WTC11 (cell line): Measurements from ENCODE around the gene OR2A7. TPM values are rescaled to one million over a fixed set of nuclear protein-coding genes. Genes with fewer than 3 reads are reported as not detected.
"Not testable (repeated sequence)": the region's sequence is repeated elsewhere in the genome, so short reads cannot be mapped to it uniquely, and the experiment has no call there.

Source experiments
- ATAC-seq: fragments of 200-7000 bp; cut with Tn5 transposase; 2 replicates; pipeline ENCODE4 v1.10.0; 2021; ENCODE audit warnings: mild to moderate bottlenecking, moderate library complexity
- Bru-seq: library from RNA; stranded (reverse); fragments of 400-500 nt; gene quantifications from one replicate; lab custom pipeline; 2021; lab: Mats Ljungman, UMichigan
- CTCF ChIA-PET: fragments of 300-600 bp; sonication (Branson Sonifier 250); formaldehyde crosslinking; loops from one replicate; lab custom pipeline; 2021; ENCODE audit warnings: antibody characterized with exemption; lab: Charles Lee
- POLR2A ChIA-PET: fragments of 350-600 bp; sonication (Branson Sonifier 250); formaldehyde crosslinking; loops from one replicate; lab custom pipeline; 2021; ENCODE audit warnings: antibody characterized with exemption; lab: Charles Lee
- DNase-seq: peaks from one replicate; pipeline ENCODE4 v3.0.0; 2021; ENCODE audit warnings: low spot score
- H3K27ac Mint-ChIP-seq: 2 replicates; pipeline ENCODE4 v1.8.0; 2021; ENCODE audit warnings: mixed read lengths
- H3K27me3 Mint-ChIP-seq: 2 replicates; pipeline ENCODE4 v1.8.0; 2021; ENCODE audit warnings: low read depth, mild to moderate bottlenecking, moderate library complexity, mixed read lengths
- H3K36me3 Mint-ChIP-seq: 2 replicates; pipeline ENCODE4 v1.8.0; 2021; ENCODE audit warnings: mixed read lengths
- H3K4me1 Mint-ChIP-seq: 2 replicates; pipeline ENCODE4 v1.8.0; 2022; ENCODE audit warnings: mixed read lengths
- H3K4me3 Mint-ChIP-seq: 2 replicates; pipeline ENCODE4 v1.8.0; 2021; ENCODE audit warnings: mild to moderate bottlenecking, moderate library complexity, mixed read lengths
- H3K9me3 Mint-ChIP-seq: 2 replicates; pipeline ENCODE4 v1.8.0; 2021; ENCODE audit warnings: mixed read lengths
- long read RNA-seq, 3 experiments: library from RNA in 1 of 3; library from capped mRNA in 1 of 3; library from polyadenylated mRNA in 1 of 3; unstranded in 2 of 3; stranded (forward) in 1 of 3; transcript quantifications; one replicate each; pipeline ENCODE4 v2.0.0, GENCODE V29; 2021
- total RNA-seq: library from RNA; stranded (reverse); gene quantifications from 3 replicates; pipeline ENCODE4 v1.2.3, GENCODE V29; 2021

The OR2A7 gene, protein sequence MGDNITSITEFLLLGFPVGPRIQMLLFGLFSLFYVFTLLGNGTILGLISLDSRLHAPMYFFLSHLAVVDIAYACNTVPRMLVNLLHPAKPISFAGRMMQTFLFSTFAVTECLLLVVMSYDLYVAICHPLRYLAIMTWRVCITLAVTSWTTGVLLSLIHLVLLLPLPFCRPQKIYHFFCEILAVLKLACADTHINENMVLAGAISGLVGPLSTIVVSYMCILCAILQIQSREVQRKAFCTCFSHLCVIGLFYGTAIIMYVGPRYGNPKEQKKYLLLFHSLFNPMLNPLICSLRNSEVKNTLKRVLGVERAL
- total RNA-seq (6.3 to 9.9 TPM (median 9.4 TPM) in 3 replicates), Bru-seq, nascent RNA (percentile 68 among the genes with signal in this experiment)
- long read RNA-seq, experiment 1, partial matches to known transcripts, result 0 of 2 reads
- long read RNA-seq, experiment 1, other reads (novel, unspliced or antisense), result 2 of 2 reads
- long read RNA-seq, experiment 2, result 0 reads
- long read RNA-seq, experiment 3, result 0 reads

DNA sequence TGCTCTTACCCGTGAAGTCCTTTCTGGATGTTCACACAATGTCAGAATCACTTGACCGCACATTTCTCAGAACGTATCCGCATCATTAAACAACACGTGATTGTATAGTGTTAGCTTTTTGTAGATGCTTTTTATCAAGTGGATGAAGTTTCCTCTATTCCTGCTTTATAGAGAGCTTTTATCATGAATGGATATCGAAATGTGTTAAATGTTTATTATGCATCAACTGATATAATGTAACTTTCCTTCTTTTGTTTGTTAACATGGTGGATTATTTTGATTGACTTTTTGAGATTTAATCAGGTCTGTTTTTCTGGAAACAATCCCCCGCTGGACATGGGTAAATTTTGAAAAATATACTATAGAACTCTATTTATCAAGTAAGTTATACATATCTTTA, at the start of gene OR2A7:
Gene OR2A7, minus strand, starts transcription at position 101 of the 400 bp plus-strand sequence. CDS start 5,164 bp downstream, outside the sequence.
- H3K36me3 Mint-ChIP-seq, H3K27ac Mint-ChIP-seq, H3K9me3 Mint-ChIP-seq, DNase-seq, CTCF ChIA-PET, POLR2A ChIA-PET, H3K27me3 Mint-ChIP-seq, ATAC-seq, H3K4me3 Mint-ChIP-seq, H3K4me1 Mint-ChIP-seq: not testable (repeated sequence)

DNA sequence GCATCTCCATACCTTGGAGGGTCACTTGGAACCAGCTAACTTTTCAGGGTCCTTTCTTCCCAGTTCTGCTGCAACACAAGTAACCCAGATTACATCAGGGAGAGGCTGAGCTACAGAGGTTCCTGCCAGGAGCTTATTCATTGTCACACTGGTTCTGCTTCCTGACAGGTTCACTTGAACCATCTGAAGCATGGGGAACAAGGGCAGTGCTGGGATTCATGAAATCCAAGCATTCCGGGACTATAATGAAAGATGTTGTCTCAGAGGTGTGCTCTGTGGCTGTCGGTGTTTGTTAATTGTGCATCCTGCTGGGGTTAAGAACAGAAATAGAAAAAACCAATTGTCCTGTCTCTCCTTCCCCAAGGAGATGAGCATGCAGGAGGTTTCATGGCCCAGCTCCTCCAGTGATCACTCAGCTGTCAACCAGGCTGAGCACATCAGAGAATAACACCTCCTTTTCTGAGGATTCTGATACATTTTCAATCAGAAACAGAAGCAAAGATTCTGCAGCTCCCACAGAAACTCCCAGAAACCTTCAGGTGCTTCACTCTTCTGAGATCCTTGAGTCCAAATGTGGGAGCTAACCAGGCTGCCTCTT, 47.4 kb upstream of the OR2A7 start, which contains the start of gene OR2A1:
Gene OR2A1, plus strand, starts transcription at position 548 of the 598 bp plus-strand sequence. CDS start 5,706 bp downstream, outside the sequence.
- H3K4me3 Mint-ChIP-seq, DNase-seq, H3K4me1 Mint-ChIP-seq, H3K36me3 Mint-ChIP-seq, POLR2A ChIA-PET, H3K9me3 Mint-ChIP-seq, CTCF ChIA-PET, H3K27me3 Mint-ChIP-seq, H3K27ac Mint-ChIP-seq: not testable (repeated sequence)
- peak; percentile 59 for ATAC-seq

DNA sequence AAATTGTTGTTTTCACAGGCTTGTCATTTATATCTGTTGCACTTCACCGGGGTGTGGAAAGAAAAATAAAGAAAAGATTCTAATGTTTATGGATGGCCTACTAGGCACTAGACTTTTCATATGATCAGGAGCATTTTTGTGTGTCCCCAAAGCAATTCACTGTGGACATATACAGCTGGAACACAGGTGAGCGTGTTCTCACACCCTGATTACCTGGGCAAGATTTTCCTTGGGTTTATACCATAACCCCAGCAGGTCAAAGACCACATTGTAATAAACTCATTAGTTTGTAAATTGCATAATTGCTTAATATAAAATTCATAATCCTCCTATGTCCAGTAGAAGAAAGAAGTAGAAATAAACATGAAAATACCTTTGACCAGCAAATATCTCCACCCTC, 46.6 kb upstream of the OR2A7 start:
- ATAC-seq, H3K9me3 Mint-ChIP-seq, POLR2A ChIA-PET, H3K4me1 Mint-ChIP-seq, DNase-seq, CTCF ChIA-PET, H3K4me3 Mint-ChIP-seq, H3K36me3 Mint-ChIP-seq, H3K27me3 Mint-ChIP-seq, H3K27ac Mint-ChIP-seq: not testable (repeated sequence)

DNA sequence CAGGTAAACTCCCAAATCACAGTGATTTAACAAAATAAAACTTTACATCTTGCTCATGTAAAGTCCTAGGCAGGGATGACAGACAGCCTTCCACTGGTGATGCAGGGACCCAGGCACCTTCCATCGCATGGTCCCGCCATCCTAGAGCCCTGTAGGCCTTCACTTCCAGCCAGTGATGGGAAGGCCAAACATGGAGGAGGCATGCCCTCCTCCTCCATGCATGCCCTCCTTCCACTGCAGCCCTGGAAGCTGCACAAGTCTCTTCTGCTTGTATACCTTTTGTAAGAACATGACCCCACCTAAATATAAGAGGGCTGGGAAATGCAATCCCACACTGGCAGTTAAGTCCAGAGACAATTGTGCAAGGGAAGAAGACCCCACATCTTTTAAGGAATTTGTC, 45.1 kb upstream of the OR2A7 start:
- H3K27ac Mint-ChIP-seq, H3K4me1 Mint-ChIP-seq, H3K27me3 Mint-ChIP-seq, H3K36me3 Mint-ChIP-seq, H3K4me3 Mint-ChIP-seq, CTCF ChIA-PET, POLR2A ChIA-PET, H3K9me3 Mint-ChIP-seq, DNase-seq: not testable (repeated sequence)
- peak; percentile 82 for ATAC-seq

DNA sequence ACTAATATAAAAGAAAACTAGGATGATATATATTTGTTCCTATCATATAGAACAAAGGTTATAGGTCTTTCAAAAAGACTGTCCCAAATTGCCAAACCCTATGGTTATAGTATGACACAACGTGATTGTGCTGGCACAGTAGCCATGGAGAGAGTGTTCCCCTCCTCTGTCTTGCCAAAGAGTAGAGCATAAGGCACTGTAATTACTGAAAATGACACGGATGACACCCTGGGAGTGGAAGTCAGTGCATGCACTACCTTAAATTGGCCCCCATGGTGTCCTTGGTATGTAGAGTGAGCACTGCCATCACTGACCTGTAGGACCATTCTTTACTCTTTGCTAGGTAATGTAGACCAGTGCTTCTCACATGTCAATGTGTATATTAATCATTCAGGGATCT, 40.6 kb upstream of the OR2A7 start:
- POLR2A ChIA-PET, H3K36me3 Mint-ChIP-seq, H3K4me3 Mint-ChIP-seq, DNase-seq, H3K9me3 Mint-ChIP-seq, H3K4me1 Mint-ChIP-seq, H3K27ac Mint-ChIP-seq, CTCF ChIA-PET, H3K27me3 Mint-ChIP-seq: not testable (repeated sequence)
- ATAC-seq, result peak; percentile 24

DNA sequence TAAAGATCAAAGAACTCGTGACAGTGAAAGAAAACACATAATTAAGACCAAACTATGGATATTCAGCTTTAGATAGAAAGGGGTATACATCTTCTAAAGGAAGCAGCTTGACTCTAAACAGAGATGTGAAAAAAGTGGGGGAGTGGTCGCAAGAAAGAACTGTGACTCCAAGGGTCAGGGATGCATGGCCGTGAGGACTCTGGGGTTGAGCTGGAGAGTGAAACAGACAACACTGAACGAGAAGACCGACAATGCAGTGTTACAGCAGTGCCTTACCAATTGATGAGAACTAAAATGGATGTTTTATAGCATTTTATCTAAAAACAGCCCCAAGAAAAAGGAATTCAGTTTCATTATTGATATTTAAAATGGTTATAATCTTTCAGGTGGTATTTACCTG, 39.0 kb upstream of the OR2A7 start:
- POLR2A ChIA-PET, CTCF ChIA-PET, H3K9me3 Mint-ChIP-seq, H3K27ac Mint-ChIP-seq, H3K4me3 Mint-ChIP-seq, H3K27me3 Mint-ChIP-seq, DNase-seq, H3K36me3 Mint-ChIP-seq, H3K4me1 Mint-ChIP-seq: not testable (repeated sequence)
- peak; percentile 69 for ATAC-seq

DNA sequence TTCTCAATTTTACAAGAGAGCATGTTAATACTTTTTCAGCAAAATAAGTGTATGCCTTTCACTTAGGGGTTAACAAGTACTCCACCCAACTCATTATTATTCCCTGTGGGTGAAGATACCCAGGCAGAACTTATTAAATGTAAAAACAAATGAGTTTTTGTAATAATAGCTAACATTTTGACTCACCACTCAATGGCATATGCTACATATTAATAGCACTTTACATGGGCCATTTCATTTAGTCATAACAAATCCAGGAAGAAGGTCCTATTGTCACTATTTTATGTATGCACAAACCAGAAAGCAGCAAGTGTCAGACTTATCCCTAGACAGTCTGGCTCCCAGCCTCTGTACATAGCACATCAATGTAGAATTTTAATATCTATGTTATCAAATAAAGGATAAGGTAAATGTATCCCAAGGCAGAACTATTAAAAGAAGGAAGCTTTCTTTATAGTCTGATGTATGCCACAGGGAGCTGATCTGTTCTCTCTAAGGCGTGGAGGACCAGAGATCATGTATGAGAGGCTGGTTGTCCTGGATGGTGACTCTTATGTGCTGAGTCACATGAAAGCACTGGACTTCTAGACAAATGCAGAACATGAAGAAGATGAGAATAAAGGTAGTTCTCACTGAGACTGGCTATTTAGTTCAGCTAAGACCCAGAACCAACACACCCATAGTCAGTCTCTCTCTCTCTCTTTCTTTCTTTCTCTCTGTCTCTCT, 38.1 kb upstream of the OR2A7 start:
- H3K36me3 Mint-ChIP-seq, H3K27me3 Mint-ChIP-seq, H3K4me3 Mint-ChIP-seq, ATAC-seq, POLR2A ChIA-PET, DNase-seq, CTCF ChIA-PET, H3K4me1 Mint-ChIP-seq, H3K9me3 Mint-ChIP-seq: not testable (repeated sequence)
- peak overlapping the region; percentile 44; the same call in 1 of the 2 replicates for H3K27ac Mint-ChIP-seq

DNA sequence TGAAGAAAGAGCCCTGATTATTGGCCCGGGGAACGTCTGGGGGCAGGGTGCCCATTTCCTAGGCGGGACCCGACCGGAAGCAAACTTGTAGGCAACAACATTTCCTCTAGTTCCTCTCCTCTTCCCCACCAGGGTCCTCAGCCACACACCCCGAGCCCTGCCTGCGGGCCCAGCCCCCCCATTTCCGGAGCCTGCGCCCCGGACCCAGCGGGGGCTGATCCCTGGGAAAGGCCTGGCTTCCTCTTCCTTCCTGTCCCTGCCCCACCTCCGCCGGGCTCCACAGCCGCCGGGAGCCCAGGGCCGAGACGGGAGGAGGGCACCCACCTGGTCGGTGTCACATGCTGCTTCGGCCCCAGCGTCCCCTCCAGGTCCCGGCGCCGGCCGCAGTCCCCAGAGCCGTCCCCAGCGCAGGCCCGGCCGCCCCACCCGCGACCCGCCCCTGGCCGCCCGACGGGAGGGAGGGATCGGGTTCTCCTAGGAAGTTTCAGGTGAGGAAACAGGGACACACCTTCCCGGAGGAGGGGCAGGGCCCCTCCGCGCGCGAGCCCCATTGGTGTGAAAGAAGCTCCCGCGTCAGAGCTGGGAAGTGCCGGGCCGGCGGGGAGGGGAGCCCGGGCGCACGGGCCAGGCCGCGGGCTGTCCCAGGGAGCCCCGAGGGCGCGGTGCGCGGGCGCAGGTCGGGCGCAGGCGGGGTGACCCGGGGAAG, 29.4 kb upstream of the OR2A7 start:
- H3K27ac Mint-ChIP-seq, H3K9me3 Mint-ChIP-seq, H3K27me3 Mint-ChIP-seq, H3K4me3 Mint-ChIP-seq, DNase-seq, POLR2A ChIA-PET, H3K36me3 Mint-ChIP-seq, CTCF ChIA-PET, H3K4me1 Mint-ChIP-seq: not testable (repeated sequence)
- ATAC-seq, result peak; percentile 85

DNA sequence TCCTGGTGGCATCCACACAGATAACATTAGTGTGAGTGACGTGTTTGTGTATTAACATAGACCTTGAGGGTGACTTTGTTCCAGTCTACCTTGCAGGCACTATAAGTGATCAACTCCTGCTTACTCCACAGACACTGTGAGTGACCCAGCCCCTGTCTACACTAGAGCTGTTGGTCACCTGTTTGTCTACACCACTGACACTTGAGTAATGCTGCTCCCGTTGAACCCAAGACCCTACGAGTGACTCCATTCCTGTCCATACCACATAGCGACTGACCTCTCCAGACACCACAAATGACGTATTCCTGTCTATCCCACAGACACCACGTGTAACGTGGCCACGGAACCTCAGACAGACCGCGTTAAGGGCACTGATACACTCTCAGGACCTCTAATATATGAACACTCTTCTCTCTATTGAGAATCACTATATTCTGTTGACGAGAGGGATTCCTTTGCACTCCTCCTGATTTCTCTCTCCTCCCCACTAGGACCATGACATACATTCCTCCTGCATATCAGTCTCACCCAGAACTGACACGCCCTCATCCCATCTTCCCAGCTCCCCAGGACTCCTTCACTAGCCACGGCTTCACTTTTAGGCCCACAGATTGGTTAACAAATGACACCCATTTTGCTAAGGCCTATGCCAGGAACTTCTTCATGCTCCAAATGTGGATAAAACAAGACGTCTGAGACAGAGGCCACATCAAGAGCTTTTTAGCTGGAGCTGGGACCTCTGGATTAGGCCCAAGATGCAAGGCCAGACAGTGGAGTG, 28.0 kb upstream of the OR2A7 start:
- DNase-seq, H3K27me3 Mint-ChIP-seq, ATAC-seq, H3K4me1 Mint-ChIP-seq, POLR2A ChIA-PET, CTCF ChIA-PET, H3K36me3 Mint-ChIP-seq, H3K9me3 Mint-ChIP-seq, H3K27ac Mint-ChIP-seq, H3K4me3 Mint-ChIP-seq: not testable (repeated sequence)

DNA sequence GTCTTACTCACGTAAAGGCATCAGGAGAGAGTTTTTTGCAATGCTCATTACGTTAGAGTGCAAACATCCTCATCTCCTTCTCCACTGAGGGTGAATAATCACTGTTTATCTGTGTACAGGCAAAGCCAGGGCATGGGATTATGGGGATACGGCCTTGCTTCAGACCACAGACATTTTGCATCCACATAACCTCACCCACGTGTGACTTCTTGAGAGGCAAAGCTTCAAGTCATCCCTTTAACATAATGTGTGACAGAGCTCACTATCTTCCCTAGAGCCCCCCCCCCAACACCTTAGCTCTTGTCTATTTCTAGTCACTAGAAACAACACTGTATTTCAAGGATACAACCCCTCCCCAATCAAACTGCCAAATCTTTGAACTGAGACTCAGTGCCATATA, 27.0 kb upstream of the OR2A7 start:
- H3K4me1 Mint-ChIP-seq, H3K4me3 Mint-ChIP-seq, DNase-seq, H3K27me3 Mint-ChIP-seq, H3K36me3 Mint-ChIP-seq, POLR2A ChIA-PET, H3K9me3 Mint-ChIP-seq, CTCF ChIA-PET, ATAC-seq, H3K27ac Mint-ChIP-seq: not testable (repeated sequence)

DNA sequence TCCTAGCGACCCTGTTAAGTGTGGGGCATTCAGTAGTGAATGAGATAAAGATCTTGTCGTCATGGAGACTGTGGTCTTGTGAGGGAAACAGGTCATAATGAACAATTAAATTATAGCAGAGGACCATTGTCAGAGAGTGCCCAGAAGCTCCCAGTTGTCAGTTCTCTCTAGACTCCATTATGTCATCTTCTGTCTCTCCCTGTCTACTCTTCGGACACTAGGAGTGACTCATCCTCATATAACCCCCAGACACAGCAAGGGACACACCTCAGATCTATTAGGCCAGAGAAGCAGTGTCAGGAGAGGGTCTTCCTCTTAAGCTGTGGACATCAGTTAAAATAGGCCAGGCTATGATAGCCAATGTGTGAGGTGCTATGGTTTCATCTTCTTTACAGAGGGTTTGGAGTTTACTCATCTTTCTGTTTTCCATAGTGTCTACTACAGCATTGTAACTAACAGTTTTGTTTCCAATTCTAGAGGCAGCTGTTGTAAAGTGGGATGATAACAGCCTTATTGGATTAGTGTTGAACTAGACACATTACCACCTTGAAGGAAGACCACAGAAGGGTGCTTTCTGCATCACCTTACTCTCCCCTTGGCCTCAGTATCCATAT, 22.7 kb upstream of the OR2A7 start:
- H3K4me1 Mint-ChIP-seq, CTCF ChIA-PET, POLR2A ChIA-PET, H3K9me3 Mint-ChIP-seq, H3K27me3 Mint-ChIP-seq, H3K36me3 Mint-ChIP-seq, H3K27ac Mint-ChIP-seq, ATAC-seq, H3K4me3 Mint-ChIP-seq, DNase-seq: not testable (repeated sequence)
